GM23248 (cell line): ENCODE results near the gene SPINK9. TPM values are rescaled to one million over a fixed set of nuclear protein-coding genes. Genes with fewer than 3 reads are reported as not detected.
A peak's percentile ranks its signal among the peaks of the same experiment; 100 is the strongest.

Experiments used
- DNase-seq: peaks from one replicate; pipeline ENCODE4 v3.0.0-alpha.2; 2015
- H2AFZ ChIP-seq: fragments of 200-600 bp; sonication (generic); 2 replicates; pipeline ENCODE4 v1.6.1; 2016; ENCODE audit warnings: antibody characterized with exemption
- H3F3A ChIP-seq: fragments of 200-600 bp; sonication (generic); 2 replicates; pipeline ENCODE4 v1.6.1; 2016; ENCODE audit warnings: mild to moderate bottlenecking, antibody characterized with exemption, mixed run types; ENCODE audit not compliant: insufficient read depth
- H3K27ac ChIP-seq: fragments of 200-600 bp; sonication (generic); 2 replicates; pipeline ENCODE4 v1.5.1; 2016; ENCODE audit warnings: mild to moderate bottlenecking
- H3K27me3 ChIP-seq: fragments of 200-600 bp; sonication (generic); replicated peaks from 2 replicates; pipeline ENCODE4 v1.6.1; 2016; ENCODE audit warnings: mild to moderate bottlenecking; ENCODE audit not compliant: insufficient read depth
- H3K36me3 ChIP-seq: fragments of 200-600 bp; sonication (generic); 2 replicates; pipeline ENCODE4 v1.6.1; 2016; ENCODE audit warnings: low read depth, mild to moderate bottlenecking
- H3K4me1 ChIP-seq: fragments of 200-600 bp; sonication (generic); 2 replicates; pipeline ENCODE4 v1.6.1; 2016; ENCODE audit warnings: mild to moderate bottlenecking; ENCODE audit not compliant: insufficient read depth
- H3K4me2 ChIP-seq: fragments of 200-600 bp; sonication (generic); one replicate; pipeline ENCODE4 v1.6.1; 2016; ENCODE audit warnings: mild to moderate bottlenecking; ENCODE audit not compliant: unreplicated experiment
- H3K4me3 ChIP-seq: fragments of 200-600 bp; sonication (generic); 2 replicates; pipeline ENCODE4 v1.5.1; 2016; ENCODE audit warnings: mild to moderate bottlenecking
- H3K79me2 ChIP-seq: fragments of 200-600 bp; sonication (generic); 2 replicates; pipeline ENCODE4 v1.6.1; 2016; ENCODE audit warnings: mild to moderate bottlenecking; ENCODE audit not compliant: insufficient read depth
- H3K9ac ChIP-seq: fragments of 200-600 bp; sonication (generic); 2 replicates; pipeline ENCODE4 v1.6.1; 2016; ENCODE audit warnings: mild to moderate bottlenecking
- H3K9me2 ChIP-seq: fragments of 200-600 bp; sonication (generic); 2 replicates; pipeline ENCODE4 v1.6.1; 2016; ENCODE audit warnings: mixed run types, mild to moderate bottlenecking, moderate library complexity; ENCODE audit not compliant: insufficient read depth
- H3K9me3 ChIP-seq: fragments of 200-600 bp; sonication (generic); one replicate; pipeline ENCODE4 v1.6.1; 2017; ENCODE audit warnings: low read depth
- H4K20me1 ChIP-seq: fragments of 200-600 bp; sonication (generic); 2 replicates; pipeline ENCODE4 v1.6.0; 2016; ENCODE audit not compliant: insufficient read depth
- EZH2 ChIP-seq: fragments of 200-600 bp; sonication (generic); IDR thresholded peaks from 2 replicates; pipeline ENCODE4 v1.6.1; 2018; ENCODE audit warnings: antibody characterized with exemption, mild to moderate bottlenecking; ENCODE audit not compliant: insufficient read depth, poor library complexity, severe bottlenecking
- EZH2phosphoT487 ChIP-seq: fragments of 200-600 bp; sonication (generic); IDR thresholded peaks from 2 replicates; pipeline ENCODE4 v1.6.1; 2018; ENCODE audit warnings: antibody characterized with exemption, moderate library complexity, mild to moderate bottlenecking, low read depth; ENCODE audit not compliant: insufficient read depth
- WGBS, 2 experiments: methylation state at CpG; one replicate each; pipeline ENCODE4 v1.1.6; 2015 to 2017; ENCODE audit warnings: low lambda C conversion rate in 2 of 2, low coverage in 1 of 2; ENCODE audit errors: missing lambda C conversion rate in 2 of 2; 5-methylcytosine and 5-hydroxymethylcytosine counted together
- in situ Hi-C: fragments of 300-500 bp; cut with MboI; formaldehyde crosslinking; loops from 2 replicates; pipeline ENCODE4 v1.15.0; 2020
- polyA plus RNA-seq: library from polyadenylated mRNA; unstranded; fragments of >200 nt; fragmentation: Nextera tagmentation; extraction: Ambion mirVana; gene quantifications from 2 replicates; pipeline ENCODE4 v1.2.1, GENCODE V29; 2016
- total RNA-seq: library from RNA; depleted of rRNA; stranded (reverse); fragments of >200 nt; shearing (Covaris generic); gene quantifications from 2 replicates; pipeline ENCODE4 v1.2.3, GENCODE V29; 2014

Gene SPINK9
- total and polyA plus RNA-seq, 2 experiments from 2014 or later: not detected

DNA sequence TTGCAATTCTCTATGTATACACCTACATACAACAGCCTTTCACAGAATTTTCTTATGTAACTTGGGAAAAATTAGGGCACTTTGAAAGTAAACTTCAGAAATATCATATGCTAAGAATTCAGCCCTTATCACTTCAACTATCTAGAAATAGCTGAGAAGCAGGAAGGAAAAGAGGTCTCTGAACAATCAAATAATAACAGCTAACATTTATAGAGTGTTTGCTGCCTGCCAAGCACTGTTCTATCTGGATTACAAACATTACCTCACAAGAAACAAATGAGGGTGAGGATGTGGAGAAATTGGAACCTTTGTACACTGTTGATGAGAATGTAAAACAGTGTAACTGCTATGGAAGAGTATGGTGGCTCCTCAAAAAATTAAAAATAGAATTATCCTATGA lies 44.0 kb downstream of the SPINK9 start:
- no peak for DNase-seq

DNA sequence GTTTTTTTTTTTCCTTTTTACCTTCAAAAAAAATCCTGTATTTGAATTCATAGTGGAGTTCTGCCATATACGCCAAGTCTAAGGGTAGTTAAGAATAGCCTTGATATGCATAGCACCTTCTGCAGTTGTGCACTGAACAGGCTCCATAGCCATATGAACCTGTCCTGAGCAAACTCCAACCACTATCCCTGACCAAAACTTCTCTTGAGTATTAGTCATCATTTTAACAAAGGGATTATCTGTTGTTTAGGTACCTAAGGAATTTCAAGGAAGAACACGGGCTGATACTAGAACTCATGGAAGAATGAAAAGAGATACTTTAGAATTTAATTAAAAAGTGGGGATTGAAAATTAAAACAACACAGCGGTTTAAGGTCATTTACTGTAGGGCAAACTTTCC lies 46.5 kb downstream of the SPINK9 start:
- 94 to 97% methylated on average over 3 of the region's 3 CpGs for WGBS, 2 experiments
- no peak overlapping the region for H3K9ac ChIP-seq
- in situ Hi-C loops: no loop called here

More for the DNA sequence above, 44.0 kb downstream of the SPINK9 start:
- no peak overlapping the region for H3K9ac ChIP-seq
- no peaks in the 10 kb centered on the region for H3K9me3 ChIP-seq
- no peaks in the 10 kb centered on the region for H3K9me2 ChIP-seq
- H2AFZ ChIP-seq: no peak overlapping the region
- no peaks in the 10 kb centered on the region for H4K20me1 ChIP-seq
- H3F3A ChIP-seq: no peaks in the 10 kb centered on the region
- H3K4me3 ChIP-seq: no peak overlapping the region
- in situ Hi-C loops: loop anchor here (10.0 kb wide), 1 partner anchor 195 kb away; no protein-coding TSS in a partner anchor
- peaks cover 14% of the 10 kb centered on the region for H3K79me2 ChIP-seq
- H3K4me1 ChIP-seq: peaks cover 6% of the 10 kb centered on the region
- no peak for TF ChIP-seq EZH2phosphoT487
- no peak for TF ChIP-seq EZH2
- H3K4me2 ChIP-seq: no peak overlapping the region
- H3K27me3 ChIP-seq: no peaks in the 10 kb centered on the region
- H3K27ac ChIP-seq: no peak overlapping the region
- no peaks in the 10 kb centered on the region for H3K36me3 ChIP-seq

DNA sequence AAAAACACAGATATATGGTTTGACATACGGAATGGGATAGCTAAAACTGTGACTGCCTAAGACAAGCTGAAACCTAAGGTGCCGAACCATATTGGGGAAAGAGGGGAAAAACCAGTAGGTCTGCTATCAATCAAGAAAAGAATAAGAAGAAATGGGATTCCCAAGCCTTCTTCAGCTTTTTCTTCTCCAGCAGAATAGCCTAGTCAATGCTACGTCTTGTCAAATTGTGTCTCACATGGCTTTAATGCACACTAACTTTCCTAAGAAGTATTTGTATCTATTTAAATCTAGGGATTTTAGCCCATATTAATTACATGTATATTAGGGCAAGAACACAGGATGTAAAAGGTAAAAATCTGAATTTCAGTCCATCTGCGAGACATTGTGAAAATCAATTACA lies 47.6 kb downstream of the SPINK9 start:
- no peaks in the 10 kb centered on the region for H3K36me3 ChIP-seq
- H3K4me1 ChIP-seq: peaks cover 40% of the 10 kb centered on the region
- DNase-seq: no peak
- H3K9ac ChIP-seq: peak overlapping the region; percentile 96
- peak overlapping the region; percentile 99 for H2AFZ ChIP-seq
- TF ChIP-seq EZH2phosphoT487 (no peak), EZH2 (no peak)
- WGBS, 2 experiments: 6 to 11% methylated on average over 4 of the region's 4 CpGs
- H4K20me1 ChIP-seq: no peaks in the 10 kb centered on the region; the same call in 1 of the 2 replicates
- peak overlapping the region; percentile 80; the same call in 1 of the 2 replicates for H3K27ac ChIP-seq
- H3K9me2 ChIP-seq: no peaks in the 10 kb centered on the region
- H3K4me3 ChIP-seq: peak overlapping the region; percentile 93
- in situ Hi-C loops: no loop called here
- H3K79me2 ChIP-seq: peaks cover 45% of the 10 kb centered on the region
- H3F3A ChIP-seq: peaks cover 35% of the 10 kb centered on the region
- H3K9me3 ChIP-seq: no peaks in the 10 kb centered on the region
- no peaks in the 10 kb centered on the region for H3K27me3 ChIP-seq
- peak overlapping the region; percentile 98 for H3K4me2 ChIP-seq

More for the DNA sequence above, 46.5 kb downstream of the SPINK9 start:
- no peaks in the 10 kb centered on the region for H3K9me2 ChIP-seq
- no peak overlapping the region for H3K4me2 ChIP-seq
- H3K79me2 ChIP-seq: peaks cover 39% of the 10 kb centered on the region
- H3K36me3 ChIP-seq: no peaks in the 10 kb centered on the region
- DNase-seq: no peak
- no peaks in the 10 kb centered on the region for H3K27me3 ChIP-seq
- peaks cover 32% of the 10 kb centered on the region for H3K4me1 ChIP-seq
- TF ChIP-seq EZH2 (no peak), EZH2phosphoT487 (no peak)
- H3F3A ChIP-seq: peaks cover 24% of the 10 kb centered on the region
- H3K27ac ChIP-seq: no peak overlapping the region
- H4K20me1 ChIP-seq: no peaks in the 10 kb centered on the region
- no peak overlapping the region for H2AFZ ChIP-seq
- no peaks in the 10 kb centered on the region for H3K9me3 ChIP-seq
- no peak overlapping the region for H3K4me3 ChIP-seq

DNA sequence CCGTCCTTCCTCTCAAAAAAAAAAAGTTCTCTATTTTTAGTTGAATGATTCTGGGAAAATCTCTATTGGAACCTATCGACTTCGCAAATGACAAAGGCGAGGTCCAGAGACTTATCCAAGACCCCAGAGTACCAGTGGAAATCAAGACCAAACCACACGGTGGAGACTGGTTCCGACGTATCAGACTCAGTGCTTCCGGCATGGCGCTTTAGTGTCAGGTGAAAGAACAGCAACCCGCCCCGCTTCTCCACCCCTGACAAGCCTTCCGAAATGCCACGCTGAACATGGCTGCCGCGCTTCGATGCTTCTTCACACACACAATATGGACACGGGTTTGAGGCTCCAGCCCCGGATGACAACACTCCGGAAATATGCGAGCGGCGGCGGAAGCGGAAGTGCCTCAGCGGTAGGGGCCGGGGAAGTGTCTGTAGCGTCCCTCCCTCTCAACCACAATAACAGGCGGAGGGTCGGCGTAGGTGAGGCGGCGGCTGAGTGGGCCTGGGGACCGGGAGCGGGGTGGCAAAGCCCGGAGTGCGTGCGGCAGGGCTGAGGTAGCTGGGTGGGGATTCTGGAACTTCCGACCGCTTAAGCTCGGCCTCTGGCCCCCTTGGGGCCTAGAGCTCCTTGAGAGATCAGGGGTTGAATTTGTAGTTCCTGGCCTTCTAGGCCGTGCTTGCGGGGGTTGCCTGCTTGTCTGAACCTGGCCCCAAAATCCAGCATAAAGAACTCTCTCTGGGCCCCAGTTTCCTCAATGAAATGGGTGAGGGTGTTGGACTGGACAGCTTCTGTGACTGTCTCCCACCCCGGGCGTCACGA lies 48.4 kb downstream of the SPINK9 start, which contains the start of gene FBXO38:
TSS of gene FBXO38 (plus strand) at position 395 of the 816 bp plus-strand sequence. CDS start 10,819 bp downstream, outside the sequence.
- in situ Hi-C loops: no loop called here
- Histone ChIP-seq H4K20me1 (peaks cover 6% of the 10 kb centered on the region; the same call in 1 of the 2 replicates), H3K36me3 (no peaks in the 10 kb centered on the region), H3K9ac (peak within 1 kb of the TSS; percentile 96), H3K4me1 (peaks cover 47% of the 10 kb centered on the region), H3K4me2 (peak within 1 kb of the TSS; percentile 98), H3K79me2 (peaks cover 53% of the 10 kb centered on the region), H3K9me2 (no peaks in the 10 kb centered on the region), H2AFZ (peak within 1 kb of the TSS; percentile 99), H3F3A (peaks cover 42% of the 10 kb centered on the region), H3K9me3 (no peaks in the 10 kb centered on the region), H3K27me3 (no peaks in the 10 kb centered on the region), H3K4me3 (peak within 1 kb of the TSS; percentile 93), H3K27ac (peak within 1 kb of the TSS; percentile 80)
- TF ChIP-seq EZH2 (no peak), EZH2phosphoT487 (no peak)
- WGBS, 2 experiments: 0 to 1% methylated on average over 44 to 45 of the region's 45 CpGs
- DNase-seq: peak; percentile 98
